WERI-Rb-1 (cell line): ENCODE results near the gene DVL2.

ENCODE experiments used
- DNase-seq: peaks from one replicate; pipeline ENCODE4 v3.0.0-alpha.2; 2020
- H3K27ac ChIP-seq: fragments of 250-450 bp; sonication (Bioruptor Pico); 2 replicates; pipeline ENCODE4 v1.5.1; 2020; ENCODE audit warnings: mild to moderate bottlenecking, moderate library complexity
- H3K27me3 ChIP-seq: fragments of 250-450 bp; sonication (Bioruptor Pico); 2 replicates; pipeline ENCODE4 v1.5.1; 2021; ENCODE audit warnings: mild to moderate bottlenecking, low read depth, moderate library complexity; ENCODE audit not compliant: insufficient read depth, severe bottlenecking
- H3K36me3 ChIP-seq: fragments of 250-450 bp; sonication (Bioruptor Pico); 2 replicates; pipeline ENCODE4 v1.5.1; 2020; ENCODE audit warnings: mild to moderate bottlenecking, moderate library complexity
- H3K4me3 ChIP-seq: 2 replicates; pipeline ENCODE4 v1.5.1; 2011; ENCODE audit warnings: low read depth, mild to moderate bottlenecking, control low read depth, low read length
- H3K9me3 ChIP-seq: fragments of 250-450 bp; sonication (Bioruptor Pico); 2 replicates; pipeline ENCODE4 v1.5.1; 2021; ENCODE audit warnings: mild to moderate bottlenecking, moderate library complexity; ENCODE audit not compliant: severe bottlenecking
- TF ChIP-seq, protein P1 (sequence below): IDR thresholded peaks from 2 replicates; pipeline ENCODE4 v1.5.1; 2011; ENCODE audit warnings: low read depth, mild to moderate bottlenecking, control low read depth, inconsistent platforms, low read length

DVL2 gene

DNA sequence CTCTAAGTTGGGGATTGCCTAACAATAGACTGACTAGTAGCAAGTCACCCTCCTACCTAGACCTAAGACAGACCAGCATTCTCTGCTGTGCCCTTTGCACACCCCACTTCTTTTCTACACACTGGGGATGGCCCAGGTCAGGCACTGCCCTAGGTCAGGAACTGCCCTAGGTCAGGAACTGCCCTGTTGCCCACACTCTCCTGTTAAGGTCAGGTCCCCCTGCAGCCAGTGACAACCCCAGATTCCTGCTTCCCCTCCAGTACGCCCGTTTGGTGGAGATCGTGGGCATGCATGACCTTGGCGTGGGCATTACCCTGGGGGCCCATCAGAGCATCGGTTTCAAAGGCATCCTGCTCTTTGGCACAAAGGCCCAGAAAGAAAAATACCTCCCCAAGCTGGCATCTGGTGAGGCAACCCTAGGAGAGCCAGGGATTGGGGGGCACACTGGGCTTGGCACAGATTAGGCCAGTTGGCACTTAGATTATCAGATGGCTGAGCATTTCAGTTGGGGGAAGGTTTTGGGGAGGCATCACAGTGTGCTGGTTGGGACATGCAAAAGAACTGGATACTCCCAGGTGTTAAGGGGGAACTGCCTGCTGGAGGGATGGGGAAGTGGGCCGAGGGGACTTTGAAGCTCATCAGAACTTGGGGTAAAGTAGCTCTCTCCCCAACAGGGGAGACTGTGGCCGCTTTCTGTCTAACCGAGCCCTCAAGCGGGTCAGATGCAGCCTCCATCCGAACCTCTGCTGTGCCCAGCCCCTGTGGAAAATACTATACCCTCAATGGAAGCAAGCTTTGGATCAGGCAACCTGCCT is 12.8 kb downstream of the DVL2 start:
- Histone ChIP-seq H3K27me3 (no peaks in the 10 kb centered on the region), H3K36me3 (peaks cover 59% of the 10 kb centered on the region), H3K27ac (peak overlapping the region; percentile 94; the same call in 1 of the 2 replicates), H3K9me3 (no peaks in the 10 kb centered on the region), H3K4me3 (no peak overlapping the region)
- no peak for DNase-seq
- TF ChIP-seq, protein P1, sequence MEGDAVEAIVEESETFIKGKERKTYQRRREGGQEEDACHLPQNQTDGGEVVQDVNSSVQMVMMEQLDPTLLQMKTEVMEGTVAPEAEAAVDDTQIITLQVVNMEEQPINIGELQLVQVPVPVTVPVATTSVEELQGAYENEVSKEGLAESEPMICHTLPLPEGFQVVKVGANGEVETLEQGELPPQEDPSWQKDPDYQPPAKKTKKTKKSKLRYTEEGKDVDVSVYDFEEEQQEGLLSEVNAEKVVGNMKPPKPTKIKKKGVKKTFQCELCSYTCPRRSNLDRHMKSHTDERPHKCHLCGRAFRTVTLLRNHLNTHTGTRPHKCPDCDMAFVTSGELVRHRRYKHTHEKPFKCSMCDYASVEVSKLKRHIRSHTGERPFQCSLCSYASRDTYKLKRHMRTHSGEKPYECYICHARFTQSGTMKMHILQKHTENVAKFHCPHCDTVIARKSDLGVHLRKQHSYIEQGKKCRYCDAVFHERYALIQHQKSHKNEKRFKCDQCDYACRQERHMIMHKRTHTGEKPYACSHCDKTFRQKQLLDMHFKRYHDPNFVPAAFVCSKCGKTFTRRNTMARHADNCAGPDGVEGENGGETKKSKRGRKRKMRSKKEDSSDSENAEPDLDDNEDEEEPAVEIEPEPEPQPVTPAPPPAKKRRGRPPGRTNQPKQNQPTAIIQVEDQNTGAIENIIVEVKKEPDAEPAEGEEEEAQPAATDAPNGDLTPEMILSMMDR: no peak

DNA sequence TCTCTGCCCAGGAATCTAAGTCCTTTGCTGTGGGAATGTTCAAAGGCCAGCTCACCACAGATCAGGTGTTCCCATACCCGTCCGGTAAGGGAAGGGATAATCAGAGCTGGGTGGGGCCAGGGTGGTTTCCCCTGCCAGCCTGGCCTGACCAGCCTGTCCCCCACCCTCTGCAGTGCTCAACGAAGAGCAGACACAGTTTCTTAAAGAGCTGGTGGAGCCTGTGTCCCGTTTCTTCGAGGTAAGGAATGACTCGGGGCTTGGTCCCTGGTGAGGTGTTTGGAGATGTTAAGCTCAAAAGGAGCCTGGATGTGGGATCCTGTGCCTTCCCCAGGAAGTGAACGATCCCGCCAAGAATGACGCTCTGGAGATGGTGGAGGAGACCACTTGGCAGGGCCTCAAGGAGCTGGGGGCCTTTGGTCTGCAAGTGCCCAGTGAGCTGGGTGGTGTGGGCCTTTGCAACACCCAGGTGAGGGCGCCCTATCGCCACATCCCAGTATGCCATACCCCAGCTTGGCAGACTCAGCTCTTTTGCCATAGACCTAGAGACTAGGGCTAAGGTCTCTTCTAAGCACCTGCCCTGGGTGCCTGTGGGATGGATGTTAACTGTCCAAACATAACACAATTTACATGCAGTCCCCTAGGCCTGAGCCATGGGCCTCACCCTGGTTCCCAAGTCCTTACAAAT is 13.6 kb downstream of the DVL2 start:
- peak overlapping the region; percentile 75 for H3K4me3 ChIP-seq
- H3K36me3 ChIP-seq: peaks cover 52% of the 10 kb centered on the region
- TF ChIP-seq, protein P1: peak; percentile 64
- H3K27me3 ChIP-seq: no peaks in the 10 kb centered on the region
- peak overlapping the region; percentile 94 for H3K27ac ChIP-seq
- H3K9me3 ChIP-seq: no peaks in the 10 kb centered on the region
- peak; percentile 80 for DNase-seq

DNA sequence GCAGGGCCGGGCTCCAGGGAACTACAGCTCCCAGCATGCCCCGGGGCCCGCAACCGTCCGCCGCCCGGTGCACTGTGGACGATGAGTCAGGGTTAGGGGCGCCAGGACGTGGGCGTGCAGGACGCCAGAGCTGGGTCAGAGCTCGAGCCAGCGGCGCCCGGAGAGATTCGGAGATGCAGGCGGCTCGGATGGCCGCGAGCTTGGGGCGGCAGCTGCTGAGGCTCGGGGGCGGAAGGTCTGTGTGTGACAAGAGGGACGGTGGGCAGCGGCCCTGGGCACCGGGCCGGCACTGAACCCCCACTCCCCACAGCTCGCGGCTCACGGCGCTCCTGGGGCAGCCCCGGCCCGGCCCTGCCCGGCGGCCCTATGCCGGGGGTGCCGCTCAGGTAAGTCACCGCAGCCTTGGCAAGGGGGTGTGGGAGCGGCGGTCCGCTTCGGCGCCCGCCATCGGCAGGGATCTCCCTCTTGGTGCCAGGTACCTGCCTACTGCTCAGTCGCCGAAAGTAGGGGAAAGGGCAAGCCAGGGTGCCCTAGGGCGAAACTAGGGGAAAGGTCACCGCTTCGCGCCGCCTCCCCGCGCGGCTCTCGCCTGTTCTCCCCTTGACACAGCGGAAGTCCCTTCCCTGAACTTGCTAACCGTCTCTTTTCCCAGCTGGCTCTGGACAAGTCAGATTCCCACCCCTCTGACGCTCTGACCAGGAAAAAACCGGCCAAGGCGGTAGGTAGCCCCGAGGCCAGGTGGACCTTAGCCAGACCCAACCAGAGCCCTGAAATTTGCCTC is 14.3 kb downstream of the DVL2 start, which contains the start of the genes ACADVL and DLG4:
Gene ACADVL (plus strand): TSS at position 127 of the 781 bp plus-strand sequence. CDS start 47 bp downstream, at position 174.
Gene DLG4 (minus strand): TSS at position 25 of the 781 bp plus-strand sequence.
- peak within 1 kb of the TSS; percentile 94 for H3K27ac ChIP-seq
- TF ChIP-seq, protein P1: no peak
- H3K9me3 ChIP-seq: no peaks in the 10 kb centered on the region
- peak; percentile 90 for DNase-seq
- no peaks in the 10 kb centered on the region for H3K27me3 ChIP-seq
- H3K4me3 ChIP-seq: peak within 1 kb of the TSS; percentile 75
- peaks cover 44% of the 10 kb centered on the region for H3K36me3 ChIP-seq

DNA sequence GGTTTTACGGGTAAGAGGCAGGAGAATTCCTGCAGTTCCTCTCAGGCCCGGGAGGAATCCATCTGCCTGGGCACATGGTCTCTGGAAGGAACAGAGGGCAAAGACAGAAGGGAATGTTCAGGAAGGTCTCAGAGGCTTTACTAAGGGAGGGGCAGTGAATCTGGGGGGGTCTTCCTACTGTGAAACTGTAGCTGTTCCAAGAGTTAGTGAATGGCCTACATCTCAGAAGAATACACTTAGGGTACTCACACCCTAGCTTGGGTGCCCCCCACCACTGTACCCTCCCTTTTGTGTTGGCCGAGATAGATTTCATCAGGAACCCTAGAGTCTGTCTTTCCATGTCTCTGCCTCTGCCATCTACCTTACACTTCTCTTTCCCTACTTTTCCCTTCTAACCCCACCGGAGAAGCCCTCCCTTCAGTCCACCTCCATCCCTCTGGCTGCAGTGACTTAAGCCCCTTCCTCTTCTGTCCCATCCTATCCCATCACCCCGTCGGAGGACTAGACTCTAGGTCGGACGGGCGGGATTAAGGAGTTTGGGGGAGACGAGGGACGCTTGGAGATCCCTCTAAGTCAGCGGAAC is 15.0 kb downstream of the DVL2 start:
- H3K9me3 ChIP-seq: no peaks in the 10 kb centered on the region
- no peak for DNase-seq
- H3K27me3 ChIP-seq: no peaks in the 10 kb centered on the region
- peak overlapping the region; percentile 94 for H3K27ac ChIP-seq
- peak overlapping the region; percentile 75 for H3K4me3 ChIP-seq
- H3K36me3 ChIP-seq: peaks cover 39% of the 10 kb centered on the region
- TF ChIP-seq, protein P1: no peak

DNA sequence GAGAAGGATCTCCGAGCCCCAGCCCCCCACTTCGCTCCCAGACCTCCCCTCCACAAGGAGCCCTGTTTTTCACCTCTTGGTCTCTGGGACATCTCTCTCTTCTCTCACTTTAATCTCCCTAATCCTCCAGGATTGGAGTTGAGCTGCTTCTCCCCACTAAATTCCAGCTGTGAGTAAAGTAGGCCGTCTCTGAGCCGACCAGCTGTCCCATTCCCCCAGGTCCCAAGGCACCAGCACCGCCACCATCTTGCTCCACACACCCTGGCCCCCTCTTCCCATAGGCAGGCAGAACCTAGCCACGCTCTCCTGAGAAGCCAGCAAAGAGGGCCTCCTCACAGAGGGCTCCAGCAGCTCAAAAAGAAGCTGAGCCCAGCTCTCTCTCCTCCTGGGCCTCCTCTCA is 15.6 kb downstream of the DVL2 start:
- no peaks in the 10 kb centered on the region for H3K9me3 ChIP-seq
- peaks cover 34% of the 10 kb centered on the region for H3K36me3 ChIP-seq
- peak; percentile 87 for DNase-seq
- TF ChIP-seq, protein P1: no peak
- H3K27me3 ChIP-seq: no peaks in the 10 kb centered on the region
- peak overlapping the region; percentile 94 for H3K27ac ChIP-seq
- H3K4me3 ChIP-seq: peak overlapping the region; percentile 75
